NCI-H1930 (cell line): Measurements from ENCODE around the gene ZNF335.
"Not testable (repeated sequence)": the region's sequence is repeated elsewhere in the genome, so short reads cannot be mapped to it uniquely, and the experiment has no call there.

Experiments
- DNase-seq, 2 experiments: peaks; one replicate each; lab custom pipeline; 2025; lab: John Stamatoyannopoulos, UW

ZNF335 gene

GRCh38 chr20:45910670-45911485 is 61.1 kb downstream of the ZNF335 start:
- DNase-seq: peak; percentile 89 to 90

DNA sequence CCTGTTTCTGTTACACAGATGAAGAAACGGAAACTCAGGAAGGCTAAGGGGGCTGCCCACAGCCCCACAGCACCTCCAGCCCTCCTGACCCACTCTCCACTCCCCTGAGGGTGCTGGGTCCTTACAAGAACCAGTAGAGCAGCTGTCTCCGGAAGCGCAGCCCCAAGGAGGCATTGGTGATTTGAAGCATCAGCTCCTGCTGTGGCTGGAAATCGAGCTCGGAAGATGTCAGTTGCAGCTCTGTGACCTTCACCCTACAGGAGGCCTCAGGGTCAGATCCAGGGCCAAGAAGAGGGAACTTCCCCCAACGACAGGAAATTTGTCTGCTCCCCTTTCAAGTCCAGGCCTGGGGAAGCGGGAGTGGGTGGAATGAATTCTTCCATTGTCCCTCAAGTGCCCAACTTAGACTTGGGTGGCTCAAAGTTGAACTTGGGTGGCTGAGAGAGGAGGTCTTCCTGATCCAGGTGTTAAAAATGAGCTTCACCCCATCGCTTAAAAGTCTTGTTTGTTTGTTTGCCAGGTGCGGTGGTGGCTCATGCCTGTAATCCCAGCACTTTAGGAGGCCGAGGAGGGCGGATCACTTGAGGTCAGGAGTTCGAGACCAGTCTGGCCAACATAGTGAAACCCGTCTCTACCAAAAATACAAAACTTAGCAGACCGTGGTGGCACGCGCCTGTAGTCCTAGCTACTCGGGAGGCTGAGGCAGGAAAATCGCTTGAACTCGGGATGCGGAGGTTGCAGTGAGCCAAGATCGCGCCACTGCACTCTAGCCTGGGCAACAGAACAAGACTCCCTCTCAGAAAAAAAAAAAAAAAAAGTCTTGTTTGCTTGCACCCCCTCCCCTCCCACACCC is 62.0 kb downstream of the ZNF335 start:
- DNase-seq: no peak

DNA sequence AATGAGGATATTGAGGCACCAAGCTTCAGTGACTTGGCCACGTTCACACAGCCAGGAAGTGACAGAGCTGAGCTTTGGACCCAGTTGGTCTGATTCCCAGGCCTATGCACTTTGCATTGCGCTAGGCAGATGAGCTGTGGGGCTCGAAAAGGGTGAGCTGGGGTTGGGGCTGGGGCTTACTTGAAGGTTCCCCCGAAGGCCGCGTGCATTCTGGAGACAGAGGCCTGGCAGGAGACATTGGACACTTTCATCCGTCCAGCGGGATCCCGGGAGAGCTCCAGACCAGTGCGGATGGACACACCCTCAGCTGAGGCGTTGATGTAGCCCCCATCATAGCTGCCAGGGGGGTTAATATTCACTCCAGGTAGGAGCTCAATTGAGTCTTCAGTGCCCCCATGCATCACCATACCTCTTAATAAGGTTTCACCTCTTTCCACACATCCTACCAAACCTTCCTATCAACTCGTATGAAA is 62.6 kb downstream of the ZNF335 start:
- DNase-seq: no peak

- DNase-seq: no peak
Observed at GRCh38 chr20:45908084-45908483, 63.9 kb downstream of the ZNF335 start.

GRCh38 chr20:45907219-45907948 is 64.6 kb downstream of the ZNF335 start:
- no peak for DNase-seq

DNA sequence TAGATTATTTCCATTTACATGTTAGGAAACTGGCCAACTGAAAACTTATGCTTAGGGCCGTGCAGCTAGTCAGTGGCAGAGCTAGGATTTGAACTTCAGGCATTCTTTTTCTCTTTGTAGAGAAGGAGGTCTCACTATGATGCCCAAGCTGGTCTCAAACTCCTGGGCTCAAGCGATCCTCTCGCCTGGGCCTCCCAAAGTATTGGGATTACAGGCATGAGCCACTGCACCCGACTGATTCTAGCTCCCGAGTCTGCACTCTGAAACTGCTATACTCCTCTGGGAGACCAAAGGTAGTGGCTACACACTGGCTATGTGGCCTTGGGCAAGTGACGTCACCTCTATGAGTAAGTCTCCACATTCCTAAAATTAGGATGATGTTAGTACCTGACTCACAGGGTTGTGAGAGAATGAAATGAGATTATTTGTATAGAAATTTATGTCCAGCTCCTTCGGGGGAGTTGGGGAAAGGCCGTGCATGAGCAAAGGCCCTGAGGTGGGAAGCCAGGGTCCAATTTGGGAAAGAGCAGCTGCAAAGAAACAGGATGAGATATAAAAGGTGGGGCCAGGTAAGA is 66.4 kb downstream of the ZNF335 start:
- DNase-seq: no peak

GRCh38 chr20:45904583-45905504 is 67.2 kb downstream of the ZNF335 start:
- DNase-seq: no peak

- DNase-seq: no peak
Observed at GRCh38 chr20:45902199-45902701, 69.8 kb downstream of the ZNF335 start.

DNA sequence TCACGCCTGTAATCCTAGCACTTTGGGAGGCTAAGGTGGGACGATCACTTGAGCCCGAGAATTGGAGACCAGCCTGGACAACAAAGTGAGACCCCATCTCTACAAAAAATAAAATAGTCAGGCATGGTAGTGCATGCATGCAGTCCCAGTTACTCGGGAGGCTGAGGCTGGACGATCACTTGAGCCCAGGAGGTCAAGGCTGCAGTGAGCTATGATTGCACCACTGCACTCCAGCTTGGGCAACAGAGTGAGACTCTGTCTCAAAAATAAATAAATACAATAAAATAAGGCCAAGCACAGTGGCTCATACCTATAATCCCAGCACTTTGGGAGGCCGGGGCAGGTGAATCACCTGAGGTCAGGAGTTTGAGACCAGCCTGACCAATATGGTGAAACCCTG is 70.7 kb downstream of the ZNF335 start:
- DNase-seq: not testable (repeated sequence)

- DNase-seq: no peak
Observed at GRCh38 chr20:45899046-45899835, 72.8 kb downstream of the ZNF335 start.
